NCI-H1417 (cell line): ENCODE measurements around the gene MAGEA8.
"Not testable (repeated sequence)": the region's sequence is repeated elsewhere in the genome, so short reads cannot be mapped to it uniquely, and the experiment has no call there.

Experiments used
- DNase-seq, 3 experiments: peaks; one replicate each; lab custom pipeline; 2025; lab: John Stamatoyannopoulos, UW

Gene MAGEA8, protein sequence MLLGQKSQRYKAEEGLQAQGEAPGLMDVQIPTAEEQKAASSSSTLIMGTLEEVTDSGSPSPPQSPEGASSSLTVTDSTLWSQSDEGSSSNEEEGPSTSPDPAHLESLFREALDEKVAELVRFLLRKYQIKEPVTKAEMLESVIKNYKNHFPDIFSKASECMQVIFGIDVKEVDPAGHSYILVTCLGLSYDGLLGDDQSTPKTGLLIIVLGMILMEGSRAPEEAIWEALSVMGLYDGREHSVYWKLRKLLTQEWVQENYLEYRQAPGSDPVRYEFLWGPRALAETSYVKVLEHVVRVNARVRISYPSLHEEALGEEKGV

DNA sequence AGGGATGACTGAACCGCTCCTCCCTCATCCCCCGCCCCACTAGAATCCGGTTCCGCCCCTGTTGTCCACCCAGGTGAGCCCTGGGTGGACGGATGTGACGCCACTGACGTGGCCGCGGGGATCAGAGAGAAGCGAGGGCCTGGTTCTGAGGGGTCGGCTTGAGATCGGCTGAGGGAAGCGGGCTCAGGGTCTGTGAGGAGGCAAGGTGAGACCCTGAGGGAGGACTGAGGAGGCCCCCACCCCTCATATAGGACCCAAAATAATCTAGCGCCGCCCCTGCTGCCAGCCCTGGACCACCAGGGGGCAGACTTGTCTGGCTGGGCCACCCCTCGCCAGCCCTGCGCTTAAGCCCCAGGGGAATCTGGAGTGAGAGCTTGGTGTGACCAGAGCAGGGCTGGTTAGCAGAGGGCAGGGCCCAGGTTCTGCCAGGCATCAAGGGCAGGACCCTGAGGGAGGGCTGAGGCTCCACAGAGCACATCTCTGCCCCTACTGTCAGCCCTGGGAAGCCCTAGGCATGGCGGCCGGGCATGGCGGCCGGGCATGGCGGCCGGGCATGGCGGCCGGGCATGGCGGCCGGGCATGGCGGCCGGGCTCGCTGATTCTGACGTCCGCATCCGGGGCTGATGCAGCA, at the start of gene MAGEA8:
TSS of gene MAGEA8 (plus strand) at position 103 of the 631 bp plus-strand sequence. CDS start 3,090 bp downstream, outside the sequence.
- no peak for DNase-seq

DNA sequence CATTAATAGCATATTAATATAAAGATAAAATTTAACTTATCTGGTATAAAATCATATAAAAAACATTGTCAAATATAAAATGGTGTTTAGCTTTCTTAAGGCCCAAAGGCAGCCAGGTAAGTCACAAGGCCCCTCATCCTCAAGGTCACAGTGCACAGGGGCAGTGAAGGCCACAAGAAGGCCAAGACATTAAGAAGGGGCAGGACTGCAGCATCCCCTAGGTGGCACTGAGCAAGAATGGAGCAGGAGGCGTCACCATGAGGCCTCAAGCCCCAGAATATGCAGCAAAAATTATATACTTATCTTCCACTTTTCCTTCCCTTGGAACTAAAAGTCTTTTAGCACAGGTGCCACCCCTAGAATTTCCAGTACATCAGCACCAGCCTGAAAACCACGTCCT, 49.5 kb upstream of the MAGEA8 start:
- no peak for DNase-seq

DNA sequence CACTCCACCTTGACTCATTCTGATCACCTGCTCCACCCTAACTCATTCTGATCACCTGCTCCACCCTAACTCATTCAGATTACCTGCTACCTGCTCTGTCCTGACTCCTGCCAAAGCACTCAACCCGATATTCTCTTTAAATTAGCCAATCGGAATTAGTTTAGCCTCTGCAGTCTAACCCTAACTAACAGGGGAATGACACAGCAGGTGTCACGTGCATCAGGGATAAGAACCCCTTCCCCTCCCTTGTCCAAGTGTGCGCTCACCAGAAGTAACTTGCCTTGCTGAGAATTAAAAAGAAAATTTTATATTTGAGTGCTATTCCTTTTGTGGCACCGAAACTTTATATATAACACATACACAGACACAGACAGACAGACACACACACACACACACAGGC, 44.3 kb upstream of the MAGEA8 start:
- not testable (repeated sequence) for DNase-seq

DNA sequence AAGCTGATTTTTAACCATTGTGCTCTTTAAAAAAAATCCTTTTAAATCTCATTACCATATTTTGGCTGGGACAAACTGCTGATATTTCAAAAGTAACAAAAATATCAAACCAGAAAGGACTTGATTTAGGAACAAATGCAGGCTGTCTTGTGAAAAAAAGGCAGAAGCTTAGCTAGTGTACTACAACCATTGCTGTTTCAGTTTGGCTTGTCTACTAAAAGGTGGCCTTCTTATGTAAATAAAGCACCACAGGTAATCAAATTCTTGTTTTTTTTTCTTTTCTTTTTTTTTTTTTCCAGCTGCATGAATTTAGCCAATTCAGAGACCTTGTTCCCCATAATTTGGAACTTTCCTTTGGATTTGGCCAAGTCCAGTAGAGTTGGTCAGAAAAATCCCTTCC, 43.8 kb upstream of the MAGEA8 start:
- no peak for DNase-seq

DNA sequence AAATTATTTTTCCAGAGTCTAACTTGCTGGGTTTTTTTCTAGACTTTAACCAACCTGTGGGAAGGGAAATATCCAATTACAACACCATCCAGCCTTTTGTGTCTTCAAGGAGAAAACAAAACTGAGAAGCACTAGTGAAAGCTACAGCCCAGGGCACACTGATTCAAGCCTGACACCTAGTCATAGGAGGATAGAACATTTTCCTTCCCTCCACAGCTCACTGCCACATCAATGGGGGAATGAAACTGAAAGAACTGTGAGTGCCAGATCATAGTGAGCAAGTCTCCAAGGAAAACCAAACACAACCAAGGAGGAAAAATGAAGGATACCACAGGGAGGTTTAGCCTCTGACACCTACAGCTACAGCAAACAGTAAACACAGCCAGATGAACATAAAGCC, 43.3 kb upstream of the MAGEA8 start:
- DNase-seq = no peak

DNA sequence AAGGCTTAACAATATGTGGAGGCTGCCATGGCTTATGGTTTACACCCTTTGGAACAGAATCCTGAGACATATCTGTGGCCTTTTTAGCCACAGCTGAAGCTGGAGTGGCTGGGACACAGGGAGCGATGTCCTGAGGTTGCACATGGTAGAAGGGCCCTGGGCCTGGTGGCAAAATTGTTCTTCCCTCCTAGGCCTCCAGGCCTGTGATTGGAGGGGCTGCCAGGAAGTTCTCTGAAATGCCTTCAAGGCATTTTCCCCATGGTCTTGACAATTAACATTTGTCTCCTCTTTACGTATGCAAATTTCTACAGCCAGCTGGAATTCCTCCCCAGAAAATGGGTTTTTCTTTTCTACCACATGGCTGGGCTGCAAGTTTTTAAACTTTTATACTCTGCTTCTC, 39.1 kb upstream of the MAGEA8 start:
- DNase-seq = no peak

DNA sequence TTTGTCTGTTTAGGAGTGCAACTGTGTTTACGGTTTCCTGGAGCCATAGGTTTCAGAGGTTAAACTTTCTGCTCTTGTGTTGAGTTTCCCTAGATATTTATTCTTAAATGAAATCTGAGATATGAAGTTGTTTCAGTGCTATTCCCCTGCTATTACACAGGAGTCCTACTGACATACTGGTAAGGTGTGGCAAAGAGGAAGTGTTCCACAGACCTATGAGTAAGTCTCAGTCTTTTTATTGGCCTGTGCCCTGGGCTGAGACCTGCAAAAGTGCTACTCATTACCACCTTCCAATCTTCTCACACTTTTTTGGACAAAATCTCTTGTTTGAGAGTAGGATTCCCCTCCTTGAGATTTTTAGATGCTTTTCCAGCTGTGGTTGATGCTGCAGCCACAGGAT, 35.6 kb upstream of the MAGEA8 start:
- no peak for DNase-seq

DNA sequence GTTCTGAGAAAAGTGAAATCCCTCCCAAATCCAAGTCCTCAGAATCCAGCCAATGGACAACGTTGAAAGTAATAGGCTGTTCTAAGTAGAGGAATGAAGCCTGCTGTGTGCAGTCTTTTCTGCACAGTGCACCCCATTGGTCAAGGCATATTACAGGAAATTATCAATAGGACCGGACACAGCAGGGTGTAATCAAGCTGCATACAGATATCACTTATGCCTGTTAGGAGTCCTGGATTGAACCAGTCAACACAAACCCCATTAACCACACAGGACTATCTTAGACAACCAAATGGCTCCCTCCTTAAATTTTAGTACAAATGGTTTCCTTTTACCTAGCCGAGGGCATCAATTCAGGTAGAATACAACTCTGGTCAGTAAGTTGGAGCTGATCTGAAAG, 34.2 kb upstream of the MAGEA8 start:
- no peak for DNase-seq

DNA sequence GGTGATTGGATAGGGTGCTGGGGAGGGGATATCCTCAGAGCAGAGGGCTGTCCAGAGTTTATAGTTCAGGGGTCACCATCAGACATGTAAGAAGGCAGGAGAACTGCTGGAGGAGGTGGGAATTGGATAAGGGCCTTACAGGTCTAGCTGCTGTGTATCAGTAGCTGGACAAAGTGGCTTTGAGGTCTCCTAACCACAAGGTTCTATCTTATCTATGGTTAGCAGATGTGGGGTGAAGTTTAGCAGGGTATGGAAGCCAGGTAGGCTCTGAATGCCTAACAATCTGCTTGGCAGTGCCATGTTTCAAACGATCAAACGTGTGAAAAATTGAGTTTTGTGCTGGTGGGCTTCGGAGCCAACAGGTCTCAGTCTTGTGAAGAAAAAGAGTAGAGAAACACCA, 32.1 kb upstream of the MAGEA8 start:
- no peak for DNase-seq

DNA sequence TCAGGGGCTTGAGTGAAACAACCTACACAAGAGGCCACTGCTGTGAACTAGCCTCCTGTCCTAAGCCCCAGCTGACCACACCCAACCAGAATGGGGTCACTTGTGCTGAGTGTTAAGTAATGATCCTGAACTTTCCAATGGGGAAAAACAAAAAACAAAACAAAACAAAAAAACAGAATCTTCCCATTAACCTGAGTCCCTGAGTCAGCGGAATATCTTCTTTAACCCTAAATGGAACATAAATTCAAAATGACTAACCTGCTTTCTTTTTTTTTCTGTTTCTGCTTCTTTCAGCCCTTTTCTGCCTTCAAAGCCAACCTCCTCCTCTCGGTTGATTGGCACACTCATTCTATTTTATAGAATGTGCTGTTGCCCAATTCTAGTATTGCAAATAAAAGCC, 31.2 kb upstream of the MAGEA8 start:
- no peak for DNase-seq

DNA sequence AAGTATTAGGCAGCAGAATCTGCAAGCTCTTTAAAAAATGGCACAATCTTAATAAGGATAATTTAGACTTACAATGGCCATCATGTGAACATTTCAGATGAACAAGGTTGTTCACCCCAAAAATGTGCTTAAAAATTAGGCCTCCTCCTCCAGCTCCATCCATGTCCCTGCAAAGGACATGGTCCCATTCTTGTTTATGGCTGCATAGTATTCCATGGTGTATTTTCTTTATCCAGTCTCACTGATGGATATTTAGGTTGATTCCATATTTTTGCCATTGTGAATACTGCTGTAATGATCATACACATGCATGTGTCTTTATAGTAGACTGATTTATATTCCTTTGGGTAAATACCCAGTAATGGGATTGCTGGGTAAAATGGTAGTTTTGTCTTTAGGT, 29.1 kb upstream of the MAGEA8 start:
- no peak for DNase-seq

DNA sequence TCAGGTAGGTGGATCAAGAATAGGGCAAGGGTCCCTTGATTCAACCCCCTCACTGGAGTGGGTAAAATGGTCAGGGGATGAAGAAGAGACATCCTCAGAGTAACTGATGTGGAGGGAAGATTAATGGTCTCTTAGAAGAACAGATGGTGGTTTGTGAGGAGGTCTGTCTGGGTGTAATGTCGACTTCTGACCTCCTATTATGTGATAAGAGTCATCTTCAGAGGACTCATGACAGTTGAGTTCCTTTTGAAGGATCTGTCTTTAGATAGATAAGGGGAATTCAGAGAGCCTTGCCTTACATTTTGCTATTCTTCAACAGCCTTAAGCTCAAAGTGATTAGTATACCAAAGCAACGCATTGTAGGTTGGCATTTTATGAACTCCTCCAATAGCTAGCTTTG, 27.1 kb upstream of the MAGEA8 start:
- DNase-seq = no peak

DNA sequence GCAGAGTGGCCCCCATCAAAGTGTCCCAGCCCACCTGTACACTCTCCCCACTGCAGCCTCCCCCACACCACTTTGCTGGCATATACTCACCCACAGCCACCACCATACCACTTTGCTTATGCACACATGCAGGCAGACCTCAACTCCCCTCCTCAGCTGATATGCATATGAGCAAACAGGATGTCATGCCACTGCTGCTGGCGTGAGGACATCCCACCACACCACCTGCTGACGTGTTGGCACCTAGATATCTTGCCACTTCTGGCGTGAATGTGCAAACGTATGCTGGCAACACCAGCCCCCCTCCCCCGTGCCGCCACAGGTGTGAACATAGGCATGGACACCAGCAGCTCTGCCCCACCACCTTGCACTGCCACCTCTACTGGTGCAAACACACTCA, 22.4 kb upstream of the MAGEA8 start:
- DNase-seq = no peak

DNA sequence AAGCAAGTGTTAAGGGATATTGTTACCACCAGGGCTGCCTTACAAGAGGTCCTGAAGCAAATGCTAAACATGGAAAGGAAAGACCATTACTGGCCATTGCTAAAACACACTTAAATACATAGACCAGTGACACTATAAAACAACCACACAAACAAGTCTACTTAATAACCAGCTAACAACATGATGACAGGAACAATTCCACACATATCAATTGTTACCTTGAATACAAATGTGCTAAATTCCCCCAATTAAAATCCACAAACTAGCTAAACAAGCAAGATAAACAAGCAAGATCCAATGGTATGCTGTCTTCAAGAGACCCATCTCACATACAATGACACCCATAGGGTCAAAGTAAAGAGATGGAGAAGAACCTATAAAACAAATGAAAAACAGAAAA, 20.5 kb upstream of the MAGEA8 start:
- no peak for DNase-seq

DNA sequence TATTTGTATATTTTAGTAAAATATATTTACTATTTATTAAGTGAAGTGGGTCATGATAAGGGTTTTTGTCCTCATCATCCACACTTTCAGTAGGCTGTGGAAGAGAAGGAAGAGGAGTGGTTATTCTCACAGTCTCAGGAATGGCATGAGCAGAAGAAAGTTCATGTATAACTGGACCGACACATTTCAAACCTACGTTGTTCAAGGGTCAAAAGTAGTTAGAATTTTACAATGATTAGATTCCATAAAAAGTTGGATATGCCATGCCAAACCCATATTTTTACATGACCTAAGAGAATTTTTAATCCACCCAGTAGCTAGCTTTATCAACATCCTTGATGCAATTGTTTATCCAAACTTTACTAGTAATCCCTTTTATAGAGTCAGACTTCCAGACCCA, 15.6 kb upstream of the MAGEA8 start:
- DNase-seq = no peak

DNA sequence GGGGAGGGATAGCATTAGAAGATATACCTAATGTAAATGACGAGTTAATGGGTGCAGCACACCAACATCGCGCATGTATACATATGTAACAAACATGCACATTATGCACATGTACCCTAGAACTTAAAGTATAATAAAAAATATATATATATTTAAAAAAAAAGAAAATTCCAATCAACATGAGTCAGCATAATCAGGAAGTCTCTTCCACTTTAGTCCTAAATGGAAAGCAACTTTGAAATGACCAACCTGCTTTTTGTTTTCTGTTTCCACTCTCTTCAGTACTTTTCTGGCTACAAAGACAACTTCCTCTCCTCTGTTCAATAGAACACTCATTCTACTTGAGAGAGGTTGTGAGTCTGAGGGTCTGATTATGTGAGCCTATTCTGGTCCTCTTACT, 13.5 kb upstream of the MAGEA8 start:
- DNase-seq = no peak

DNA sequence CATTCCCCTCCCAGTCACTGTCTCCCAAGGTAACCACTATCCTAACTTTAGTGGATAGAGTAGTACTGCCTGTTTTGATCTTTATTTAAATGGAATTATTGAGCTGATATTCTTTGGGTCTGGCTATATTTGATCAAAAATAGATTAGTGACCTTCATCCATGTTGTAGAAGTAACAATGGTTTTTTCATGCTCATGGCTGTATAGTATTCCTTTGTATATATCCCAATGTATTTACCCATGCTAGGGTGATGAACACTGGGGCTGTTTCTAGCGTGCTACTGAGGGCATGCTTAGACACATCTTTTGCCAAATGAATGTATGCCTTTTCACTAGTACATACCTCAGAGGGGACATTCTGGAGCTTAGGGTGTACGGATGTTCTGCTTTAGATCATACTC, 10.1 kb upstream of the MAGEA8 start:
- no peak for DNase-seq

DNA sequence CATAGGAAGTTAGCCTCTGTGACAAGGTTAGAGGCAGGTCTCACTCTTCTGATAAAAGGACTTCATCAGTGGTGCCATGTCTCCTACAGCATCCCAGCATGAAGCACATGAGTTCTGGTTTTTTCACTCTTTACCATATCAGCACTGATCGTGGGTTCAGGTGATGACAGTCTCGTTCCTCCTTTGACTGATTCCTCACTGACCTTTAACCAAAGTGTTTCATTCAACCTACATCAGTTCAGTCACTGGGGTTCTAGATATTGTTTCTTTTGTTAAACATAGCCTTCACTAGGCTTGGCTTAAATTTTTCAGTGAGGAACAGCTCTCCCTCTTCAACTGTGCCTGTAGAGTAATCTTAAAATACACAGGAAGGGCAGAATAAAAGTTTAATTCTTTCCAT, 9.6 kb upstream of the MAGEA8 start:
- no peak for DNase-seq

DNA sequence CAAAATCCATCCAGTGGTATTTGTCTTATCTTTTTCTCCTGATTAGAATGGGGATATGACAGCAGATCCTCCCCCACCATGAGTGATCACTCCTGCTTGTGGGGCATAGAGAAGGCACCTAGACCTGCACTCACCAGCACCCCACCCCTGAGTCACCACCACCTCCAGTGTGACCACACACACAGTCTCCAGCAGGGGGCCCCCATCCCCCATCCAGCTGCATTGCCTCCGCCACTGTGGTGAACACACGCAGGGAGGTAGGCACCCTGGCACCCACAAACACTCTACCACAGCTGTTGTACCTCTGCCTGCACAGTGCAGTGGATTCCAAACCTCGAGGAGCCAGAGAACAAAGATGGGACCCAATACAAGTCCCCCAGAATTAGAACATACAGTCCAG, 9.0 kb upstream of the MAGEA8 start:
- peak in 1 of 3 experiments; percentile 2 for DNase-seq

DNA sequence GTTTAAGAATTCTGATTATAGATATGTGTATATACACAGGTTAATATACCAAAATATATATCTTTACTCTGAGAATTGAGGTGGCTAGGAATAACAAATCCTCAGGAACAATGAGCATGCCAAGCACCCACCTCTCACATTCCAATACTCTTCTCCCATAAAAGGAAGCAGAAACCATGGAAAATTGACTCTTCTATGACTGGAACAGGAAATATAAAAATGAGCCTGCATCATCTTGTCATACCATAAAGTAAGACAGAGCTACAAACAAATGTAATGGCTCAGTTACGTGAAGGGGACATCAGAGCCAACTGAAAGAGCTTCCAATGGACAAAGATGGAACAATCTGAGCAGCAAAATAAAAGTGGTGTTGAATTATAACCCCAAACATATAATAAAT, 3.8 kb upstream of the MAGEA8 start:
- no peak for DNase-seq

DNA sequence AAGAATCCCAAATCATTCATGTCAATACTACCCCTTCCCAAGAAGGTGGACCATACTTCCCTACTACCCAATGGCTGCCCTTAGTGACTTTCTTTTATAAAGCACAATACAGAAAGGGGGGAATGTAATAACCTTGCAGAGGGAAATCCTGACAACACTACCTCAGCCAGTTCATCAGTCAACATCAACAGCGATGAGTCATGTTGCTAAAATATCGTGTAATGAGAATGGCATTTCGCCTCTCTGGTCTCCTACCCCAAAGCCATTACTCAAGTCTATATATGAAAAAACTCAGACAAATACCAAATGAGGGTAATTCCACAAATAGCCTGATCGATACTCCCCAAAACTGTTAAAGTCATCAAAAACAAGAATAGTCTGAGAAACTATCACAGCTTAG, 3.3 kb upstream of the MAGEA8 start:
- DNase-seq = no peak

DNA sequence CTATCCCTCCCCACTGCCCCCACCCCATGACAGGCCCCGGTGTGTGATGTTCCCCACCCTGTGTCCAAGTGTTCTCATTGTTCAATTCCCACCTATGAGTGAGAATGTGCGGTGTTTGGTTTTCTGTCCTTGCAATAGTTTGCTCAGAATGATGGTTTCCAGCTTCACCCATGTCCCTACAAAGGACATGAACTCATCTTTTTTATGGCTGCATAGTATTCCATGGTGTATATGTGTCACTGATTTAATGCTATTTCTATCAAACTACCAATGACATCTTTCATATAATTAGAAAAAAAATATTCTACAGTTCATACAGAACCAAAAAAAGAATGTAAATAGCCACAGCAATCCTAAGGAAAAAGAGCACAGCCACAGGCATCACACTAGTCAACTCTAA, 9.8 kb downstream of the MAGEA8 start:
- DNase-seq = not testable (repeated sequence)

DNA sequence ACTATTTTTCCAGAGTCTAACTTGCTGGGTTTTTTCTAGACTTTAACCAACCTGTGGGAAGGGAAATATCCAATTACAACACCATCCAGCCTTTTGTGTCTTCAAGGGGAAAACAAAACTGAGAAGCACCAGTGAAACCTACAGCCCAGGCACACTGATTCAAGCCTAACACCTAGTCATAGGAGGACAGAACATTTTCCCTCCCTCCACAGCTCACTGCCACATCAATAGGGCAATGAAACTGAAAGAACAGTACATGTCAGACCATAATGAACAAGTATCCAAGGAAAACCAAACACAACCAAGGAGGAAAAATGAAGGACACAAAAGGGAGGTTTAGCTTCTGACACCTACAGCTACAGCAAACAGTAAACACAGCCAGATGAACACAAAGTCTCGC, 17.6 kb downstream of the MAGEA8 start:
- no peak for DNase-seq
